Suprapubic skin (tissue), 4 donors: ENCODE measurements around the gene TES.

Experiments
- CTCF ChIP-seq, 2 donors: fragments of 200-600 bp in 1 of 2; fragments of 450-650 bp in 1 of 2; sonication (generic) in 1 of 2; IDR thresholded peaks; one replicate each; pipeline ENCODE4 v1.5.1; 2016 to 2019; ENCODE audit warnings: antibody characterized with exemption in 2 of 2, mild to moderate bottlenecking in 1 of 2, moderate library complexity in 1 of 2
- EP300 ChIP-seq: sonication (generic); formaldehyde crosslinking; IDR thresholded peaks from one replicate; pipeline ENCODE4 v1.6.1; 2017; ENCODE audit warnings: antibody characterized with exemption
- POLR2A ChIP-seq, 2 donors: fragments of 450-650 bp; IDR thresholded peaks; one replicate each; pipeline ENCODE4 v1.6.1; 2017; ENCODE audit warnings: antibody characterized with exemption in 2 of 2, mild to moderate bottlenecking in 2 of 2, moderate library complexity in 2 of 2
- POLR2AphosphoS5 ChIP-seq, 3 donors: sonication (generic); formaldehyde crosslinking; IDR thresholded peaks; one replicate each; pipeline ENCODE4 v1.6.1; 2017; ENCODE audit warnings: antibody characterized with exemption in 3 of 3

- TF ChIP-seq POLR2AphosphoS5 (IDR thresholded peaks at IDR 0.05): no peak
- no peak for TF ChIP-seq EP300
- no peak for TF ChIP-seq CTCF (IDR thresholded peaks at IDR 0.05)
- no peak for TF ChIP-seq POLR2A (IDR thresholded peaks at IDR 0.05)
Observed at GRCh38 chr7:116230191-116231005, 20.1 kb downstream of the TES start.
